A549 (cell line): ENCODE measurements around the gene CCSER1.

Source experiments
- CBX2 ChIP-seq: fragments of 200-600 bp; sonication (generic); IDR thresholded peaks from 2 replicates; pipeline ENCODE4 v1.6.1; 2016; ENCODE audit warnings: low read depth, mild to moderate bottlenecking, borderline replicate concordance
- JUN ChIP-seq, 2 experiments: fragments of >200 bp; sonication (Bioruptor Twin); formaldehyde crosslinking; IDR thresholded peaks; 2 replicates in 1 of 2; 3 replicates in 1 of 2; pipeline ENCODE4 v1.6.1; 2016 to 2017
- JUNB ChIP-seq: fragments of >200 bp; sonication (Bioruptor Twin); formaldehyde crosslinking; IDR thresholded peaks from 2 replicates; pipeline ENCODE4 v1.6.1; 2016
- POLR2AphosphoS2 ChIP-seq: conservative IDR thresholded peaks from 2 replicates; pipeline ENCODE4 v1.6.1; 2012; ENCODE audit warnings: low read length, improper control_type of control experiment, inconsistent platforms
- RAD21 ChIP-seq, 2 experiments: fragments of >200 bp in 1 of 2; sonication (Bioruptor Twin) in 1 of 2; formaldehyde crosslinking in 1 of 2; IDR thresholded peaks in 1 of 2; conservative IDR thresholded peaks in 1 of 2; 2 replicates in 1 of 2; 3 replicates in 1 of 2; pipeline ENCODE4 v1.6.1; 2012 to 2018; ENCODE audit warnings: inconsistent platforms in 1 of 2
- RCOR1 ChIP-seq: fragments of 150-350 bp; IDR thresholded peaks from 2 replicates; pipeline ENCODE4 v1.6.1; 2014; ENCODE audit warnings: antibody characterized with exemption, low read length, low read depth
- SREBF2 ChIP-seq: fragments of 450-650 bp; IDR thresholded peaks from 2 replicates; pipeline ENCODE4 v1.6.1; 2014; ENCODE audit warnings: mild to moderate bottlenecking, moderate library complexity
- TF ChIP-seq, protein P1 (sequence below): fragments of >200 bp; sonication (Bioruptor Twin); formaldehyde crosslinking; IDR thresholded peaks from 3 replicates; pipeline ENCODE4 v1.5.1; 2016
- TF ChIP-seq, protein P2 (sequence below): fragments of 450-650 bp; IDR thresholded peaks from 2 replicates; pipeline ENCODE4 v1.6.1; 2014; ENCODE audit warnings: antibody characterized with exemption
- TF ChIP-seq, protein P3 (sequence below): IDR thresholded peaks from 2 replicates; pipeline ENCODE4 v1.6.1; 2012

DNA sequence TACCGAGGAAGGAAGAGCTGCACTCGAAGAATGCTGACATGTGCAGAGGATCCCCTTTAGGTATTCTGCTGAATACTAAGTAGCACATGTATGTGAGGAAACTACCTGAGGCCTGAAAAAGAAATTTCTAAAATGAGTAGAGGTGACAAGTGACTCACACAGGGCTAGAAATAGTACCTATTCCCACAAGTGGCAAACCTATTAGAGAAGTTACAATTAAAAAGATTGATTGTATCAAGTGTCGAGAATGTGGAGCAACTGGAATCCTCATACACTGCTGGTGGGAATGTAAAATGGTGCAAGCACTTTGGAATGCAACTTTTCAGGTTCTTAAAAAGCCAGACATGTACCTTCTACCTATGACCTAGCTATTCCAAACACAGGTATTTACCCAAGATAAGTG lies 47.4 kb downstream of the CCSER1 start:
- no peak for TF ChIP-seq SREBF2
- TF ChIP-seq RCOR1 = no peak
- TF ChIP-seq, protein P1, sequence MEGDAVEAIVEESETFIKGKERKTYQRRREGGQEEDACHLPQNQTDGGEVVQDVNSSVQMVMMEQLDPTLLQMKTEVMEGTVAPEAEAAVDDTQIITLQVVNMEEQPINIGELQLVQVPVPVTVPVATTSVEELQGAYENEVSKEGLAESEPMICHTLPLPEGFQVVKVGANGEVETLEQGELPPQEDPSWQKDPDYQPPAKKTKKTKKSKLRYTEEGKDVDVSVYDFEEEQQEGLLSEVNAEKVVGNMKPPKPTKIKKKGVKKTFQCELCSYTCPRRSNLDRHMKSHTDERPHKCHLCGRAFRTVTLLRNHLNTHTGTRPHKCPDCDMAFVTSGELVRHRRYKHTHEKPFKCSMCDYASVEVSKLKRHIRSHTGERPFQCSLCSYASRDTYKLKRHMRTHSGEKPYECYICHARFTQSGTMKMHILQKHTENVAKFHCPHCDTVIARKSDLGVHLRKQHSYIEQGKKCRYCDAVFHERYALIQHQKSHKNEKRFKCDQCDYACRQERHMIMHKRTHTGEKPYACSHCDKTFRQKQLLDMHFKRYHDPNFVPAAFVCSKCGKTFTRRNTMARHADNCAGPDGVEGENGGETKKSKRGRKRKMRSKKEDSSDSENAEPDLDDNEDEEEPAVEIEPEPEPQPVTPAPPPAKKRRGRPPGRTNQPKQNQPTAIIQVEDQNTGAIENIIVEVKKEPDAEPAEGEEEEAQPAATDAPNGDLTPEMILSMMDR = no peak
- TF ChIP-seq JUN (IDR thresholded peaks at IDR 0.05) = no peak
- TF ChIP-seq JUNB = no peak
- no peak for TF ChIP-seq RAD21 (conservative IDR thresholded peaks at IDR 0.05 in 1 of 2, IDR thresholded peaks at IDR 0.05 in 1 of 2)
- TF ChIP-seq, protein P2, sequence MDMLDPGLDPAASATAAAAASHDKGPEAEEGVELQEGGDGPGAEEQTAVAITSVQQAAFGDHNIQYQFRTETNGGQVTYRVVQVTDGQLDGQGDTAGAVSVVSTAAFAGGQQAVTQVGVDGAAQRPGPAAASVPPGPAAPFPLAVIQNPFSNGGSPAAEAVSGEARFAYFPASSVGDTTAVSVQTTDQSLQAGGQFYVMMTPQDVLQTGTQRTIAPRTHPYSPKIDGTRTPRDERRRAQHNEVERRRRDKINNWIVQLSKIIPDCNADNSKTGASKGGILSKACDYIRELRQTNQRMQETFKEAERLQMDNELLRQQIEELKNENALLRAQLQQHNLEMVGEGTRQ = no peak
- TF ChIP-seq CBX2 = no peak
- TF ChIP-seq, protein P3, sequence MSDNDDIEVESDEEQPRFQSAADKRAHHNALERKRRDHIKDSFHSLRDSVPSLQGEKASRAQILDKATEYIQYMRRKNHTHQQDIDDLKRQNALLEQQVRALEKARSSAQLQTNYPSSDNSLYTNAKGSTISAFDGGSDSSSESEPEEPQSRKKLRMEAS = no peak
- TF ChIP-seq POLR2AphosphoS2 = no peak
